GM12873 (cell line): ENCODE measurements around the gene C20orf202.

Source experiments
- CTCF ChIP-seq: IDR thresholded peaks from 2 replicates; pipeline ENCODE4 v1.5.1; 2012; ENCODE audit warnings: low read depth, mild to moderate bottlenecking, moderate library complexity, low read length, control low read depth; ENCODE audit not compliant: insufficient read depth; ENCODE audit errors: missing control alignments

C20orf202 gene

GRCh38 chr20:1252416-1252815 is 49.2 kb downstream of the C20orf202 start:
- no peak for TF ChIP-seq CTCF

DNA sequence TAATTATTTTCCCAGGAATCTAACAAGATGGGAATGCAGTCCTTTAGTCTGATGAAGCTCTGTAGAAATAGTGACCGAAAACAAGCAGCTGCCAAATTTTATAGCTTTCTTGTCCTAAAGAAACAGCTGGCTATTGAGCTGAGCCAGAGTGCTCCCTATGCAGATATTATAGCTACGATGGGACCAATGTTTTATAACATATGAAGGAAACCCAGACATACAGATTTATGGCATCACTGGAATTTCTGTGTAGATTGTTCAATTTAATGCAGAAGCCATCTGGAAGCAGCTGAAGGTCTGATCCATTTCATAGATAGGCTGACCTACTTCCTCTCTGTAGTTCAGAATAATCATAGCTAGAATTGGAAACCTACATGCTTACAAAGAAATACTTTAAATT is 51.0 kb downstream of the C20orf202 start:
- TF ChIP-seq CTCF = no peak

DNA sequence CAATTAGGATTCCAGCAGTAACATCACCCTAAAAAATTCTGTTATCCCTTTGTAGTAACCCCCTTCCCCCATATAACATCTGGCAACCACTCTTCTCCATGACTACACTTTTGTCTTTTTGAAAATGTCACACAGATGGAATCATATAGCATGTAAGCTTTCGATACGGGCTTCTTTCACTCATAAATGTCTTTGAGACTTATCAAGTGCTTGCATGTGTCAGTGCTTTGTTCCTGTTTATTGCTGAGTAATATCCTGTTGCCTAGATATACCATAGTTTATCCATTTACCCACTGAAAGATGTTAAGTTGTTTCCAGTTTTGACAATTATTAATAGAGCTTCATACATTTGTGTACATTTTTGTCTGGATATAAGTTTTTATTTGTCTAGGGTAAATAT is 52.4 kb downstream of the C20orf202 start:
- no peak for TF ChIP-seq CTCF
